Measurements from ENCODE around the gene RPL22. TPM values are rescaled to one million over a fixed set of nuclear protein-coding genes. Genes with fewer than 3 reads are reported as not detected.

Gene RPL22
- polyA plus RNA-seq, 1 donor (not counting 4 experiments of a cell fraction or from before 2014, with no cell fraction given): 421 TPM

DNA sequence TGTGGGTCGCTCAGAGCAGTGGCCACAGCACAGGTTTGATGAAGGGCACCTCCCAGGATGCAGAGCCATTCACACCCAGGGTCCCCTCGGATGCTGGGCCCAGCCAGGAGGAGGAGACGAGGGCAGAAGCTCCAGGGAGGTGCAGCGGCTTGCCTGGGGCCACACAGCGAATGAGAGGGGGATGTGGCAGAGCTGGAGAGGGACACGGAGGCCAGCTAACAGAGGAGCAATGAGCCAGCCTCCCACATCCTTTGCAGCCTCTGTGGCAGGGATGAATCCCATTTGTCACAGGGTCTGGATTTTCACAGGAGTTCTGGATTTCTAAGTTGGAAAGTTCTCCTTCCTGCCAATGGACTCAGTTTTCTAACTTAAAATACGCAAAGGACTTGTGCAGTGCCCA is 55.2 kb downstream of the RPL22 start:
- H3K9ac ChIP-seq (ENCODE audit: control insufficient read depth, extremely low read depth, insufficient read depth, low read length): no peak overlapping the region
- TF ChIP-seq, protein P1, sequence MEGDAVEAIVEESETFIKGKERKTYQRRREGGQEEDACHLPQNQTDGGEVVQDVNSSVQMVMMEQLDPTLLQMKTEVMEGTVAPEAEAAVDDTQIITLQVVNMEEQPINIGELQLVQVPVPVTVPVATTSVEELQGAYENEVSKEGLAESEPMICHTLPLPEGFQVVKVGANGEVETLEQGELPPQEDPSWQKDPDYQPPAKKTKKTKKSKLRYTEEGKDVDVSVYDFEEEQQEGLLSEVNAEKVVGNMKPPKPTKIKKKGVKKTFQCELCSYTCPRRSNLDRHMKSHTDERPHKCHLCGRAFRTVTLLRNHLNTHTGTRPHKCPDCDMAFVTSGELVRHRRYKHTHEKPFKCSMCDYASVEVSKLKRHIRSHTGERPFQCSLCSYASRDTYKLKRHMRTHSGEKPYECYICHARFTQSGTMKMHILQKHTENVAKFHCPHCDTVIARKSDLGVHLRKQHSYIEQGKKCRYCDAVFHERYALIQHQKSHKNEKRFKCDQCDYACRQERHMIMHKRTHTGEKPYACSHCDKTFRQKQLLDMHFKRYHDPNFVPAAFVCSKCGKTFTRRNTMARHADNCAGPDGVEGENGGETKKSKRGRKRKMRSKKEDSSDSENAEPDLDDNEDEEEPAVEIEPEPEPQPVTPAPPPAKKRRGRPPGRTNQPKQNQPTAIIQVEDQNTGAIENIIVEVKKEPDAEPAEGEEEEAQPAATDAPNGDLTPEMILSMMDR (optimal IDR thresholded peaks at IDR 0.05 in 1 of 3, IDR thresholded peaks at IDR 0.05 in 1 of 3, conservative IDR thresholded peaks at IDR 0.05 in 1 of 3; ENCODE audit: extremely low read depth in 1 of 3, insufficient read depth in 2 of 3, low read length in 3 of 3): no peak
- TF ChIP-seq EZH2 (IDR thresholded peaks at IDR 0.05; ENCODE audit: low read length): no peak
- H3K9me3 ChIP-seq (ENCODE audit: control insufficient read depth, low read depth, low read length): no peaks in the 10 kb centered on the region
- no peak overlapping the region for H3K4me2 ChIP-seq (ENCODE audit: control insufficient read depth, extremely low read depth, insufficient read depth, low read depth, low read length)
- H4K20me1 ChIP-seq (ENCODE audit: control insufficient read depth, extremely low read depth, insufficient read depth, low read length): no peaks in the 10 kb centered on the region
- no peak overlapping the region for H2AFZ ChIP-seq (ENCODE audit: control insufficient read depth, low read length)
- FAIRE-seq (no peak), DNase-seq (ENCODE audit: low read depth, low spot score) (no peak)
- H3K27me3 ChIP-seq (ENCODE audit: control insufficient read depth, extremely low read depth, insufficient read depth, low read length): peaks cover 12% of the 10 kb centered on the region
- peaks cover 3% of the 10 kb centered on the region for H3K4me1 ChIP-seq (ENCODE audit: control insufficient read depth, extremely low read depth, insufficient read depth, low read length)
- dilution Hi-C loops (cut with MboI; ENCODE audit: extremely low pct_ligation_motif_present, low sequenced_read_pairs): no loop called here
- no peaks in the 10 kb centered on the region for H3K9me1 ChIP-seq (ENCODE audit: control insufficient read depth, extremely low read depth, insufficient read depth, low read length)
- no peaks in the 10 kb centered on the region for H3K79me2 ChIP-seq (ENCODE audit: control insufficient read depth, insufficient read depth, low read length)
- no peak overlapping the region for H3K4me3 ChIP-seq (ENCODE audit: control insufficient read depth in 2 of 3, extremely low read depth in 1 of 3, insufficient read depth in 2 of 3, low read depth in 1 of 3, low read length in 3 of 3)
- H3K36me3 ChIP-seq (ENCODE audit: control insufficient read depth in 2 of 2, extremely low read depth in 1 of 2, insufficient read depth in 2 of 2, low read length in 2 of 2): no peaks in the 10 kb centered on the region
- no peak overlapping the region for H3K27ac ChIP-seq (ENCODE audit: control insufficient read depth, insufficient read depth, low read length)

DNA sequence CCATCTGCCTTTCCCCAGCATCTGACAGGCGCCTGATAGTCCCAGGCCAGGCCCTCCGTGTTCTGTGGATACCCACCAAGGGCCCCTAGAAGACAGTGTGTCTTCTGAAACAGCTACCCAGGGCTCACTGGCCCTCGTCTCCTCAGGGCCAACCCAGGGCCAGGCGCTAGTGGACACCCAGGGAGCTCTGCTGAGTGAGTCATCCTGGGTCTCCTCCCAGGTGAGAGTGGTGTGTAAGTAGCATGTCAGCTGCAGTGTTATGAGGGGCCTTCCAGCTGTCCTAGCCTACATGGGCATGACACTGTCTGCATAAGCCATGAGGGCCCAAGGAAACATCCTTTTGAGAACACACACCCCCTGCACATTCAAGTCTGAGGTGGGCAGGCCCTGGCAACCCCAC is 56.0 kb downstream of the RPL22 start:
- H3K4me2 ChIP-seq (ENCODE audit: control insufficient read depth, extremely low read depth, insufficient read depth, low read depth, low read length): no peak overlapping the region
- no peak for TF ChIP-seq EZH2 (IDR thresholded peaks at IDR 0.05; ENCODE audit: low read length)
- TF ChIP-seq, protein P1 (optimal IDR thresholded peaks at IDR 0.05 in 1 of 3, IDR thresholded peaks at IDR 0.05 in 1 of 3, conservative IDR thresholded peaks at IDR 0.05 in 1 of 3; ENCODE audit: extremely low read depth in 1 of 3, insufficient read depth in 2 of 3, low read length in 3 of 3): no peak
- no peak for FAIRE-seq

More for the DNA sequence above, 56.0 kb downstream of the RPL22 start:
- Histone ChIP-seq H3K4me1 (ENCODE audit: control insufficient read depth, extremely low read depth, insufficient read depth, low read length) (peaks cover 3% of the 10 kb centered on the region), H3K4me3 (ENCODE audit: control insufficient read depth in 2 of 3, extremely low read depth in 1 of 3, insufficient read depth in 2 of 3, low read depth in 1 of 3, low read length in 3 of 3) (no peak overlapping the region), H3K27ac (ENCODE audit: control insufficient read depth, insufficient read depth, low read length) (no peak overlapping the region), H4K20me1 (ENCODE audit: control insufficient read depth, extremely low read depth, insufficient read depth, low read length) (no peaks in the 10 kb centered on the region), H3K79me2 (ENCODE audit: control insufficient read depth, insufficient read depth, low read length) (no peaks in the 10 kb centered on the region), H3K36me3 (ENCODE audit: control insufficient read depth in 2 of 2, extremely low read depth in 1 of 2, insufficient read depth in 2 of 2, low read length in 2 of 2) (no peaks in the 10 kb centered on the region), H3K9me1 (ENCODE audit: control insufficient read depth, extremely low read depth, insufficient read depth, low read length) (no peaks in the 10 kb centered on the region), H3K27me3 (ENCODE audit: control insufficient read depth, extremely low read depth, insufficient read depth, low read length) (peaks cover 12% of the 10 kb centered on the region), H2AFZ (ENCODE audit: control insufficient read depth, low read length) (no peak overlapping the region), H3K9me3 (ENCODE audit: control insufficient read depth, low read depth, low read length) (no peaks in the 10 kb centered on the region), H3K9ac (ENCODE audit: control insufficient read depth, extremely low read depth, insufficient read depth, low read length) (no peak overlapping the region)
- dilution Hi-C loops (cut with MboI; ENCODE audit: extremely low pct_ligation_motif_present, low sequenced_read_pairs): no loop called here
- DNase-seq (ENCODE audit: low read depth, low spot score): no peak

Data from keratinocyte (primary cell).